HL-60/S4 treated with retinoic acid at 250 ng/mL for 4 days and 3 days (cell line): ENCODE data around the gene LRRC32.

Experiments
- in situ Hi-C: fragments of 300-500 bp; cut with MboI; formaldehyde crosslinking; loops from 2 replicates; pipeline ENCODE4 v1.7.0; 2022; ENCODE audit warnings: low sequenced_read_pairs

Gene LRRC32

GRCh38 chr11:76664578-76665061 lies 5.9 kb downstream of the LRRC32 start:
- in situ Hi-C loops = no loop called here

GRCh38 chr11:76663912-76664440 lies 6.6 kb downstream of the LRRC32 start:
- in situ Hi-C loops = no loop called here

- in situ Hi-C loops = no loop called here
Observed at GRCh38 chr11:76663486-76663810, 7.1 kb downstream of the LRRC32 start.

GRCh38 chr11:76662656-76663485 lies 7.7 kb downstream of the LRRC32 start:
- in situ Hi-C loops = no loop called here

GRCh38 chr11:76661834-76662434 lies 8.6 kb downstream of the LRRC32 start:
- in situ Hi-C loops = no loop called here

- in situ Hi-C loops = no loop called here
Observed at GRCh38 chr11:76661306-76661751, 9.2 kb downstream of the LRRC32 start.

- in situ Hi-C loops = no loop called here
Observed at GRCh38 chr11:76660533-76661305, 9.8 kb downstream of the LRRC32 start.

- in situ Hi-C loops = no loop called here
Observed at GRCh38 chr11:76659672-76660532, 10.6 kb downstream of the LRRC32 start.

GRCh38 chr11:76658651-76659650 lies 11.6 kb downstream of the LRRC32 start:
- in situ Hi-C loops = no loop called here

- in situ Hi-C loops = no loop called here
Observed at GRCh38 chr11:76658231-76658630, 12.3 kb downstream of the LRRC32 start.

GRCh38 chr11:76657187-76658170 lies 13.1 kb downstream of the LRRC32 start:
- in situ Hi-C loops = no loop called here

GRCh38 chr11:76656571-76657081 lies 13.9 kb downstream of the LRRC32 start:
- in situ Hi-C loops = no loop called here

GRCh38 chr11:76656050-76656531 lies 14.5 kb downstream of the LRRC32 start:
- in situ Hi-C loops = no loop called here

- in situ Hi-C loops = no loop called here
Observed at GRCh38 chr11:76655501-76656049, 15.0 kb downstream of the LRRC32 start.

- in situ Hi-C loops = no loop called here
Observed at GRCh38 chr11:76654980-76655379, 15.6 kb downstream of the LRRC32 start.

- in situ Hi-C loops = no loop called here
Observed at GRCh38 chr11:76654298-76654851, 16.2 kb downstream of the LRRC32 start.

GRCh38 chr11:76653674-76654284 lies 16.8 kb downstream of the LRRC32 start:
- in situ Hi-C loops = no loop called here
